ENCODE results near the gene NME4.
"Not testable (repeated sequence)": the region's sequence is repeated elsewhere in the genome, so short reads cannot be mapped to it uniquely, and the experiment has no call there.

- TF ChIP-seq CTCF (conservative IDR thresholded peaks at IDR 0.05; ENCODE audit: low read length); EZH2phosphoT487 (IDR thresholded peaks at IDR 0.05; ENCODE audit: borderline replicate concordance, low read depth, low read length): not testable (repeated sequence)
Observed at GRCh38 chr16:387761-388666, 9.0 kb upstream of the NME4 start.

All from OCI-LY7 (cell line).